ENCODE data around the gene ROBO1.

Gene ROBO1

DNA sequence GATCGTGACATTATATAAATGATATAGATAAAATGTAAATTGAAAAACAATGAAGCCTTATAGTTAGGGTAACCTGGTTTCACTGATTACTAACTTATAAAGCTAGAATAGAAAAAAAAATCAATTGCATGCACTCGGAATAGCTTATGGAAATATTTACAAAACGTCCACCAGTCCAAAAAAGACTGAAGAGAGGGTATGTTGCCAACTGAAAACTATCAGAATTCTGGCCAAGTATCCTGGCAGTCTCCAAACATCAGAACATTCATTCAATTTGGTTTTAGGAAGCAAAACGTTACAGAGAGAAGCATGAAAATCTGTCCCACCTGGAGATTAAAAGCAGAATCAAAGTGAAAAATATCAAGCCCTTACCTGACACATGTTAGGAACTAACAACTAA lies 892.4 kb downstream of the ROBO1 start:
- H3K79me2 ChIP-seq (ENCODE audit: insufficient read depth, low read length), result no peaks in the 10 kb centered on the region
- TF ChIP-seq EZH2 (IDR thresholded peaks at IDR 0.05; ENCODE audit: borderline replicate concordance, low read depth, low read length, severe bottlenecking), result no peak
- no peak overlapping the region for H2AFZ ChIP-seq (ENCODE audit: low read depth, low read length)
- no peaks in the 10 kb centered on the region for H3K27me3 ChIP-seq (ENCODE audit: insufficient read depth, low read length, poor library complexity)
- DNase-seq, result no peak
- H4K20me1 ChIP-seq (ENCODE audit: insufficient read depth, low read length), result no peaks in the 10 kb centered on the region
- no peaks in the 10 kb centered on the region for H3K36me3 ChIP-seq (ENCODE audit: insufficient read depth, low read length)
- no peak overlapping the region for H3K4me2 ChIP-seq (ENCODE audit: insufficient read depth, low read length)
- H3K4me3 ChIP-seq (ENCODE audit: low read depth in 1 of 2, low read length in 2 of 2), result no peak overlapping the region
- H3K9me3 ChIP-seq (ENCODE audit: insufficient read depth, low read length, severe bottlenecking), result no peaks in the 10 kb centered on the region
- H3K9ac ChIP-seq (ENCODE audit: low read depth, low read length), result no peak overlapping the region
- ATAC-seq (ENCODE audit: insufficient read depth, low read depth), result no peak
- H3K4me1 ChIP-seq (ENCODE audit: insufficient read depth, low read length), result no peaks in the 10 kb centered on the region
- no peak overlapping the region for H3K27ac ChIP-seq (ENCODE audit: low read length)

GRCh38 chr3:78873641-78874040 lies 894.2 kb downstream of the ROBO1 start:
- DNase-seq (no peak), ATAC-seq (ENCODE audit: insufficient read depth, low read depth) (no peak)
- no peak overlapping the region for H3K9ac ChIP-seq (ENCODE audit: low read depth, low read length)
- no peaks in the 10 kb centered on the region for H3K79me2 ChIP-seq (ENCODE audit: insufficient read depth, low read length)
- H4K20me1 ChIP-seq (ENCODE audit: insufficient read depth, low read length), result no peaks in the 10 kb centered on the region
- no peak overlapping the region for H3K4me3 ChIP-seq (ENCODE audit: low read depth in 1 of 2, low read length in 2 of 2)
- H2AFZ ChIP-seq (ENCODE audit: low read depth, low read length), result no peak overlapping the region
- H3K27me3 ChIP-seq (ENCODE audit: insufficient read depth, low read length, poor library complexity), result no peaks in the 10 kb centered on the region
- no peaks in the 10 kb centered on the region for H3K36me3 ChIP-seq (ENCODE audit: insufficient read depth, low read length)
- TF ChIP-seq, protein P1, sequence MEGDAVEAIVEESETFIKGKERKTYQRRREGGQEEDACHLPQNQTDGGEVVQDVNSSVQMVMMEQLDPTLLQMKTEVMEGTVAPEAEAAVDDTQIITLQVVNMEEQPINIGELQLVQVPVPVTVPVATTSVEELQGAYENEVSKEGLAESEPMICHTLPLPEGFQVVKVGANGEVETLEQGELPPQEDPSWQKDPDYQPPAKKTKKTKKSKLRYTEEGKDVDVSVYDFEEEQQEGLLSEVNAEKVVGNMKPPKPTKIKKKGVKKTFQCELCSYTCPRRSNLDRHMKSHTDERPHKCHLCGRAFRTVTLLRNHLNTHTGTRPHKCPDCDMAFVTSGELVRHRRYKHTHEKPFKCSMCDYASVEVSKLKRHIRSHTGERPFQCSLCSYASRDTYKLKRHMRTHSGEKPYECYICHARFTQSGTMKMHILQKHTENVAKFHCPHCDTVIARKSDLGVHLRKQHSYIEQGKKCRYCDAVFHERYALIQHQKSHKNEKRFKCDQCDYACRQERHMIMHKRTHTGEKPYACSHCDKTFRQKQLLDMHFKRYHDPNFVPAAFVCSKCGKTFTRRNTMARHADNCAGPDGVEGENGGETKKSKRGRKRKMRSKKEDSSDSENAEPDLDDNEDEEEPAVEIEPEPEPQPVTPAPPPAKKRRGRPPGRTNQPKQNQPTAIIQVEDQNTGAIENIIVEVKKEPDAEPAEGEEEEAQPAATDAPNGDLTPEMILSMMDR (IDR thresholded peaks at IDR 0.05; ENCODE audit: borderline replicate concordance, extremely low read depth, low read length, poor library complexity, severe bottlenecking), result no peak
- TF ChIP-seq EZH2 (IDR thresholded peaks at IDR 0.05; ENCODE audit: borderline replicate concordance, low read depth, low read length, severe bottlenecking), result no peak
- no peak overlapping the region for H3K27ac ChIP-seq (ENCODE audit: low read length)
- no peaks in the 10 kb centered on the region for H3K4me1 ChIP-seq (ENCODE audit: insufficient read depth, low read length)
- no peak overlapping the region for H3K4me2 ChIP-seq (ENCODE audit: insufficient read depth, low read length)
- no peaks in the 10 kb centered on the region for H3K9me3 ChIP-seq (ENCODE audit: insufficient read depth, low read length, severe bottlenecking)

- DNase-seq, result no peak
- Histone ChIP-seq H3K9ac (ENCODE audit: low read depth, low read length) (no peak overlapping the region), H3K27me3 (ENCODE audit: insufficient read depth, low read length, poor library complexity) (no peaks in the 10 kb centered on the region), H3K27ac (ENCODE audit: low read length) (no peak overlapping the region), H3K79me2 (ENCODE audit: insufficient read depth, low read length) (no peaks in the 10 kb centered on the region), H3K36me3 (ENCODE audit: insufficient read depth, low read length) (no peaks in the 10 kb centered on the region), H3K4me1 (ENCODE audit: insufficient read depth, low read length) (no peaks in the 10 kb centered on the region), H3K4me3 (ENCODE audit: low read depth in 1 of 2, low read length in 2 of 2) (no peak overlapping the region), H2AFZ (ENCODE audit: low read depth, low read length) (no peak overlapping the region), H4K20me1 (ENCODE audit: insufficient read depth, low read length) (no peaks in the 10 kb centered on the region), H3K9me3 (ENCODE audit: insufficient read depth, low read length, severe bottlenecking) (no peaks in the 10 kb centered on the region), H3K4me2 (ENCODE audit: insufficient read depth, low read length) (no peak overlapping the region)
- ATAC-seq (ENCODE audit: insufficient read depth, low read depth), result no peak
- TF ChIP-seq, protein P1 (IDR thresholded peaks at IDR 0.05; ENCODE audit: borderline replicate concordance, extremely low read depth, low read length, poor library complexity, severe bottlenecking), result no peak
- no peak for TF ChIP-seq EZH2 (IDR thresholded peaks at IDR 0.05; ENCODE audit: borderline replicate concordance, low read depth, low read length, severe bottlenecking)
Measured at GRCh38 chr3:78872195-78872594, 895.6 kb downstream of the ROBO1 start.

- DNase-seq (no peak), ATAC-seq (ENCODE audit: insufficient read depth, low read depth) (no peak)
- no peak overlapping the region for H3K27ac ChIP-seq (ENCODE audit: low read length)
- H2AFZ ChIP-seq (ENCODE audit: low read depth, low read length), result no peak overlapping the region
- no peaks in the 10 kb centered on the region for H4K20me1 ChIP-seq (ENCODE audit: insufficient read depth, low read length)
- H3K27me3 ChIP-seq (ENCODE audit: insufficient read depth, low read length, poor library complexity), result no peaks in the 10 kb centered on the region
- H3K9ac ChIP-seq (ENCODE audit: low read depth, low read length), result no peak overlapping the region
- no peaks in the 10 kb centered on the region for H3K9me3 ChIP-seq (ENCODE audit: insufficient read depth, low read length, severe bottlenecking)
- no peak overlapping the region for H3K4me3 ChIP-seq (ENCODE audit: low read depth in 1 of 2, low read length in 2 of 2)
- TF ChIP-seq, protein P1 (IDR thresholded peaks at IDR 0.05; ENCODE audit: borderline replicate concordance, extremely low read depth, low read length, poor library complexity, severe bottlenecking), result no peak
- no peak for TF ChIP-seq EZH2 (IDR thresholded peaks at IDR 0.05; ENCODE audit: borderline replicate concordance, low read depth, low read length, severe bottlenecking)
- no peaks in the 10 kb centered on the region for H3K36me3 ChIP-seq (ENCODE audit: insufficient read depth, low read length)
- H3K4me2 ChIP-seq (ENCODE audit: insufficient read depth, low read length), result no peak overlapping the region
- H3K4me1 ChIP-seq (ENCODE audit: insufficient read depth, low read length), result no peaks in the 10 kb centered on the region
- no peaks in the 10 kb centered on the region for H3K79me2 ChIP-seq (ENCODE audit: insufficient read depth, low read length)
Measured at GRCh38 chr3:78871048-78871447, 896.8 kb downstream of the ROBO1 start.
